Activated T-cell treated with anti-CD3 and anti-CD28 coated beads for 4 hours (primary cell): ENCODE results near the gene ATAD5.
"Not testable (repeated sequence)": the region's sequence is repeated elsewhere in the genome, so short reads cannot be mapped to it uniquely, and the experiment has no call there.

Source experiments
- DNase-seq: peaks from one replicate; pipeline ENCODE4 v3.0.0-alpha.2; 2020

ATAD5 gene, protein sequence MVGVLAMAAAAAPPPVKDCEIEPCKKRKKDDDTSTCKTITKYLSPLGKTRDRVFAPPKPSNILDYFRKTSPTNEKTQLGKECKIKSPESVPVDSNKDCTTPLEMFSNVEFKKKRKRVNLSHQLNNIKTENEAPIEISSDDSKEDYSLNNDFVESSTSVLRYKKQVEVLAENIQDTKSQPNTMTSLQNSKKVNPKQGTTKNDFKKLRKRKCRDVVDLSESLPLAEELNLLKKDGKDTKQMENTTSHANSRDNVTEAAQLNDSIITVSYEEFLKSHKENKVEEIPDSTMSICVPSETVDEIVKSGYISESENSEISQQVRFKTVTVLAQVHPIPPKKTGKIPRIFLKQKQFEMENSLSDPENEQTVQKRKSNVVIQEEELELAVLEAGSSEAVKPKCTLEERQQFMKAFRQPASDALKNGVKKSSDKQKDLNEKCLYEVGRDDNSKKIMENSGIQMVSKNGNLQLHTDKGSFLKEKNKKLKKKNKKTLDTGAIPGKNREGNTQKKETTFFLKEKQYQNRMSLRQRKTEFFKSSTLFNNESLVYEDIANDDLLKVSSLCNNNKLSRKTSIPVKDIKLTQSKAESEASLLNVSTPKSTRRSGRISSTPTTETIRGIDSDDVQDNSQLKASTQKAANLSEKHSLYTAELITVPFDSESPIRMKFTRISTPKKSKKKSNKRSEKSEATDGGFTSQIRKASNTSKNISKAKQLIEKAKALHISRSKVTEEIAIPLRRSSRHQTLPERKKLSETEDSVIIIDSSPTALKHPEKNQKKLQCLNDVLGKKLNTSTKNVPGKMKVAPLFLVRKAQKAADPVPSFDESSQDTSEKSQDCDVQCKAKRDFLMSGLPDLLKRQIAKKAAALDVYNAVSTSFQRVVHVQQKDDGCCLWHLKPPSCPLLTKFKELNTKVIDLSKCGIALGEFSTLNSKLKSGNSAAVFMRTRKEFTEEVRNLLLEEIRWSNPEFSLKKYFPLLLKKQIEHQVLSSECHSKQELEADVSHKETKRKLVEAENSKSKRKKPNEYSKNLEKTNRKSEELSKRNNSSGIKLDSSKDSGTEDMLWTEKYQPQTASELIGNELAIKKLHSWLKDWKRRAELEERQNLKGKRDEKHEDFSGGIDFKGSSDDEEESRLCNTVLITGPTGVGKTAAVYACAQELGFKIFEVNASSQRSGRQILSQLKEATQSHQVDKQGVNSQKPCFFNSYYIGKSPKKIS (N-terminal part only)

GRCh38 chr17:30831663-30832437 is at the start of gene ATAD5:
TSS of gene ATAD5 (plus strand) at chr17:30831966. CDS start at chr17:30832348, 382 bp downstream.
- DNase-seq = peak; percentile 85

- no peak for DNase-seq
These were observed 49.6 kb upstream of the ATAD5 start for GRCh38 chr17:30782206-30782605.

- no peak for DNase-seq
These were observed 42.8 kb upstream of the ATAD5 start for GRCh38 chr17:30788918-30789317.

DNA sequence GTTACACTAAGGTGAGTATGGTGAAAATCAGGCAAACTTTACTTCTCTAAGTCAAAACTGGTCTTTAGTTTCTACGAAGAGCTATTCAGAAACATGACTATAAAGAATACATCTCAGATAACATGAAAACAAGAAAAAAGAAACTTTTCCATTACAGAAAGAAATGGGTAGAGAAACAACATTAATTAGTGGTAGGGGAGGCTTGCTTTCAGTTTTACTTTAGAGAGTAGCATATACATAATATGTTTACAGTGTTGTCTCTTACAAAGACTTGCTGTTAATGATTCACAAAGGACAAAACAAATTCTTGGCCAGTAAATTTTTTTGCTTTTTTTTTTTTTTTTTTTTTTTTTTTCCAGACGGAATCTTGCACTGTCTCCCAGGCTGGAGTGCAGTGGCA is 41.5 kb upstream of the ATAD5 start:
- no peak for DNase-seq

DNA sequence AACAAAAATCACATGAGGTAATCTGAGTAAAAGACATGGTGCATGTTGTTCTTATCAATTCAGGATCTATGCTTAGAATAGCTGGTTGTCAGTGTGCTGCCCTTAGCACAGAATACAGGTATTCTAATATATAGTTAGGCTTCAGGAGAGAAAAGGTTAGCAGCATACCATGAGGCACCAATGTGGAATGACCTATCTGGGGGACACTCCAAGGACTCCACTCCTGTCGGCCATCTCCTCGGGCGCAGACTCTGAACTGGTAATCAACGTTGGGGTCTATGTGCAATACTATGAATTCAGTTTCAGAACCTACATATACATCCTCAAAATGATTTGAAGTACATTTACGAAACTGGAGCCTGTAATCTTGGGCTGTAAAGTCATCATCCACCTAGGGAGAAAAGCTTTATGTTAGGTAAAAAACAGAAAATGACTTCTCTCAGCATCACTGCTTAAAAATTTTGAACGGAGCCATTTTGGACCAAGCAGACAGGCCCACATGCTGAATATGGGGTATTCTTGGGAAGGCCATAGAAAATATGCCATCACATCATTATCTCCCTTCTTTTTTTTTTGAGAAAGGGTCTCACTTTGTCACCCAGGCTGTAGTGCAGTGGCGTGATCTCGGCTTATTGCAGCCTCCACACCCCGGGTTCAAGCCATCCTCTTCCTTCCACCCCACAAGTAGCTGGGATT is 38.3 kb upstream of the ATAD5 start:
- no peak for DNase-seq

GRCh38 chr17:30794372-30794771 is 37.4 kb upstream of the ATAD5 start:
- no peak for DNase-seq

- DNase-seq = no peak
These were observed 35.8 kb upstream of the ATAD5 start for GRCh38 chr17:30796016-30796415.

DNA sequence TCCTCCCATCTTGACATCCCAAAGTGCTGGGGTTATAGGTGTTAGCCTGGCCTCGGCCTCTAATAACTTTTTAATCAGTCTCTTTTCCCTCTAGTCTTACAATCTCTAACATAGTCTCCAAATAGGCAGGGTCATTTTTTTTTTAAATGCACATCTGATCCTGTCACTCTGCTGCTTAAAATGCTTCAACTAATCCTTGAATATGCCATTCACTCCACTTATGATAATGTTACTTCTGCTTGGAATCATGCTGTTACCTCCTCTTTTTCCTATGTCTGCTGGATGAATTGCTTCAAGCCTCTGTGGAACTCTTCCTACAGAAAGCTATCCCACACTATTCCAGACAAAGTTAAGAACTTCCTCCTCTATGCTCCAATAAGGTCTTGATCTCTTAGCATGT is 30.1 kb upstream of the ATAD5 start:
- DNase-seq = no peak

- no peak for DNase-seq
These were observed 25.8 kb upstream of the ATAD5 start for GRCh38 chr17:30805944-30806456.

DNA sequence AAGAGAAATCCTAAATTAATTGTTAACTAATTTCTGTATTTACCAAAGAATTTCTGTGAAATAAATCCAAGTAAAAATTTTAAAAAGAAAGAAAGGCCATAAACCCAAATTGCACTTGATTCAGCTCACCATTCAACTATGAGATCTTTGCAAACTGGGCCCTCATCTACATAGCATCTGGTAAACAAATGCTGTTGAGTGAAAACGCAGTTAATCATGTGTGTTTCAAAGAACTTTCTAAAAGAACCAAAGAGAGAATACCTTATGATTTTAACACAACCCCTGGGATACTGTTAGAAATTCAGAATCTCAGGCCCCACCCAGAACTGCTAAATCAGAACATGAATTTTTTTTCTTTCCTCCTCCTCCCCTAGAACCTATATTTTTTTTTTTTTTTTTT is 23.9 kb upstream of the ATAD5 start:
- no peak for DNase-seq

- DNase-seq = peak; percentile 11
These were observed 22.9 kb upstream of the ATAD5 start for GRCh38 chr17:30808785-30809286.

GRCh38 chr17:30809867-30810266 is 21.9 kb upstream of the ATAD5 start:
- DNase-seq = no peak

GRCh38 chr17:30812218-30813177 is 19.3 kb upstream of the ATAD5 start:
- no peak for DNase-seq

GRCh38 chr17:30814236-30814635 is 17.5 kb upstream of the ATAD5 start:
- DNase-seq = not testable (repeated sequence)

DNA sequence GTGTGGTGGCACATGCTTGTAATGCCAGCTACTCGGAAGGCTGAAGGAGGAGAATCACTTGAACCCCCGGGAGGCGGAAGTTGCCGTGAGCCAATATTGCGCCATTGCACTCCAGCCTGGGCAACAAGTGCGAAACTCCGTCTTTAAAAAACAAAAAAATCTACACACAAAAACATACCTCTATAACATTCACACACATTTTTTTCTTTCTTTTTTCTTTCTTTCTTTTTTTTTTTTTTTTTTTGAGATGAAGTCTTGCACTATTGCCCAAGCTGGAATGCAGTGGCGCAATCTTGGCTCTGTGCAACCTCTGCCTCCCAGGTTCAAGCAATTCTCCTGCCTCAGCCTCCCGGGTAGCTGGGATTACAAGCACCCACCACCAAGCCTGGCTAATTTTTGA is 16.9 kb upstream of the ATAD5 start:
- not testable (repeated sequence) for DNase-seq

GRCh38 chr17:30816165-30816564 is 15.6 kb upstream of the ATAD5 start:
- DNase-seq = no peak

DNA sequence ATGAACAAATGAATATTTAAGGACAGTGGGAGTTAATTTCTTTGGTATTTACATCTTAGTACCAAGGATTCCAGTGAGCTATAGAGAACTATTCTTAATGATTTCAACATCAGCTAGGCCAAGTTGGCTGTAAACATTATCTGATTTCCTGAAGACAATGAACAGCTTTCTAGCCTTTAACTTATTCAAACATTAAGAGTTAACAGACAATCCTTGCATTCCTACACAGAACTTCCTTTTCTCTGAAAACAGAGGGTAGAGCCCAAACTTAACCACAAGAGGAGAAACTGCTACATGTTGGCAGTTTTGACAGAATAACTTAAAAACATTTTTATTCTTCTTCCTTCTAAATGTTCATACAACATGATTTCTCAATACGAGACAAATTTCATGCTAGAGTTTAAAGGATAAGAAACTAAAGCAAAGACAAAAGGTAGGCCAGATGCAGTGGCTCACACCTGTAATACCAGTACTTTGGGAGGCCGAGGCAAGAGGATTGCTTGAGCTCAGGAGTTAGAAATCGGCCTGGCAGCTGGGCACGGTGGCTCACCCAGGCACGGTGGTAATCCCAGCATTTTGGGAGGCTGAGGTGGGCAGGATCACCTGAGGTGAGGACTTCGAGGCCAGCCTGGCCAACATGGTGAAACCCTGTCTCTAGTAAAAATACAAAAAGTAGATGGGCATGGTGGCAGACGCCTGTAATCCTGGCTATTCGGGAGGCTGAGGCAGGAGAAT is 11.6 kb upstream of the ATAD5 start:
- DNase-seq = no peak

- no peak for DNase-seq
These were observed 9.7 kb upstream of the ATAD5 start for GRCh38 chr17:30821871-30822723.
